ENCODE data around the gene OLFML2B. TPM values are rescaled to one million over a fixed set of nuclear protein-coding genes. Genes with fewer than 3 reads are reported as not detected.

The OLFML2B gene
- polyA plus RNA-seq, 1 of the 3 experiments (the other 2 are of a cell fraction): 7.3 TPM

DNA sequence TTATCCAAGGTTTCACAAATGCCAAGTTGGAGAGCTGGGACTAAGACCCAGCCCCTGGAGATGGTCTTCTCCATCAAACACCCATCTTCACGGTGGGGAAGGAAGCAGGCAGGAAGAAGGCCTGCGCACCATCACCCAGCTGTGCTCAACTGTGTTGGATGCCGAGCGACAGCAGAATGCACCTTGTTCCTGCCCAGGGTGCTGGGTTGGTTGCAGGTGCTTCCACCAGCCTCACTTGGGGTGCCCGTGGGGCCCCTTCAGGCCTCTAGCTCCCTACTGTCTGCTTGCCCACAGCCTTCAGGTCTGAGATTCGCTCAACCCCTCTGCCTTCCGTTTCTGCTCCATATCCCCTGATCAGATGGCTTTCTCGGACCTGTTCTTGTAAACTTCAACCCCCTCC is 42.5 kb downstream of the OLFML2B start (continued):
- no peak for TF ChIP-seq SIN3A (IDR thresholded peaks at IDR 0.05; ENCODE audit: borderline replicate concordance, low read depth, low read length)

DNA sequence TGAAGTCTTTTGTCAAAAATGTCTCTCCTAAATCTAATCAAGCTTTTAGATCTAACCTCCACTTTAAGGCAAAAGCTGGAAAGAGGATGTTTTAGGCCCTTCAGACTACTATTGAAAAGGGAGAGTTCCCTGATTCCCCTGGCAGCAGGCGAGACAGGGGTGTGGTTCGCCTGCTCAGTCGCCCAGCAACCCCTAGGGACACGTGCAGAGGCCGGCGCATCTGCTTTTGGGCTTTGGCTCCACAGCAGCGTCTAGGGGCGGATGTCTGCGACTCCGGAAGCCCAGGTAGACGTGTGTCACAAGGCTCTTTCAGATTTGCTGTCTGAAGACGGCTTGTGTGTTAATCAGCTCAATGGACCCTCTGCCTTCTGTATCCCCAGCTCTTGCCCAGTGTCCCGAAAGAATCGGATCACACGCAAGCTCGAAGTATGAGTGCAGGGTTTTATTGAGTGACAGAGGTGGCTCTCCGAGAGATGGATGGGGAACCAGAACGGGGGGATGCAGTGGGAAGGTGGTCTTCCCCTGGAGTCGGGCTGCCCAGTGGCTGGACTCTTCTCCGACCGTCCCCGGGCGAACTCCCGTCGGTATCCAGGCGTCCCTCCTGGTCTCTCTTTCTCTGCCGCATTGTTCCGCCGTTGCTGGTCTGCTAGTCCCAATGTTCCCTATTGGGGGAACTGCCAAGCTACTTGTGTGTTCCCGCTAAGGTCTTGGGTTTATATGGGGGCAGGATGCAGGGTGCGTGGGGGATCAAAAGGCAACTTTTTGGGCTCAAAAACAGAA is 45.5 kb downstream of the OLFML2B start:
- no peak overlapping the region for H3K27ac ChIP-seq (ENCODE audit: low read depth in 2 of 2, low read length in 1 of 2)
- H3K27me3 ChIP-seq (ENCODE audit: insufficient read depth): no peaks in the 10 kb centered on the region
- 89% methylated on average over 29 of the region's 31 CpGs for WGBS (ENCODE audit: low lambda C conversion rate)
- ChIA-PET POLR2A (no interaction called here), CTCF (interaction anchor here (0.6 to 1.7 kb wide), 2 partner anchors 8 to 271 kb away, joined by 4 read pairs; no protein-coding TSS in a partner anchor)
- no peak overlapping the region for H3K9ac ChIP-seq
- TF ChIP-seq TAF1 (IDR thresholded peaks at IDR 0.05; ENCODE audit: borderline replicate concordance, low read depth, low read length): no peak
- TF ChIP-seq RFX5 (IDR thresholded peaks at IDR 0.05; ENCODE audit: low read length): no peak
- TF ChIP-seq EZH2phosphoT487 (IDR thresholded peaks at IDR 0.05; ENCODE audit: borderline replicate concordance, low read depth): no peak
- no peak for TF ChIP-seq YY1 (IDR thresholded peaks at IDR 0.05; ENCODE audit: low read depth)
- no peak for TF ChIP-seq TEAD4 (IDR thresholded peaks at IDR 0.05; ENCODE audit: borderline replicate concordance, insufficient read depth)
- no peak for TF ChIP-seq MXI1 (IDR thresholded peaks at IDR 0.05; ENCODE audit: low read depth, low read length)
- no peak for TF ChIP-seq CHD2 (IDR thresholded peaks at IDR 0.05; ENCODE audit: low read length, partially characterized antibody)
- TF ChIP-seq, protein P1, sequence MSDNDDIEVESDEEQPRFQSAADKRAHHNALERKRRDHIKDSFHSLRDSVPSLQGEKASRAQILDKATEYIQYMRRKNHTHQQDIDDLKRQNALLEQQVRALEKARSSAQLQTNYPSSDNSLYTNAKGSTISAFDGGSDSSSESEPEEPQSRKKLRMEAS (IDR thresholded peaks at IDR 0.05; ENCODE audit: low read depth): no peak
- no peak for TF ChIP-seq POLR2AphosphoS5 (IDR thresholded peaks at IDR 0.05; ENCODE audit: low read depth, low read length)
- no peaks in the 10 kb centered on the region for H4K20me1 ChIP-seq (ENCODE audit: insufficient read depth)
- peaks cover 0 to 2% of the 10 kb centered on the region in 2 experiments; a peak in 1 of 4 replicates for H3K4me1 ChIP-seq (ENCODE audit: control insufficient read depth in 1 of 2, insufficient read depth in 2 of 2, low read depth in 1 of 2, low read length in 1 of 2)
- no peak for DNase-seq
- no peaks in the 10 kb centered on the region for H3K79me2 ChIP-seq (ENCODE audit: insufficient read depth)
- H2AFZ ChIP-seq (ENCODE audit: low read depth): no peak overlapping the region
- no peaks in the 10 kb centered on the region for H3F3A ChIP-seq (replicated peaks; ENCODE audit: insufficient read depth)
- no peak overlapping the region for H3K4me3 ChIP-seq (ENCODE audit: low read depth in 2 of 2, low read length in 1 of 2)
- H3K9me2 ChIP-seq: no peaks in the 10 kb centered on the region
- H3K4me2 ChIP-seq: no peak overlapping the region
- H3K36me3 ChIP-seq (replicated peaks in 1 of 2; ENCODE audit: control insufficient read depth in 1 of 2, insufficient read depth in 2 of 2, low read length in 1 of 2): no peaks in the 10 kb centered on the region
- no peaks in the 10 kb centered on the region for H3K9me3 ChIP-seq

DNA sequence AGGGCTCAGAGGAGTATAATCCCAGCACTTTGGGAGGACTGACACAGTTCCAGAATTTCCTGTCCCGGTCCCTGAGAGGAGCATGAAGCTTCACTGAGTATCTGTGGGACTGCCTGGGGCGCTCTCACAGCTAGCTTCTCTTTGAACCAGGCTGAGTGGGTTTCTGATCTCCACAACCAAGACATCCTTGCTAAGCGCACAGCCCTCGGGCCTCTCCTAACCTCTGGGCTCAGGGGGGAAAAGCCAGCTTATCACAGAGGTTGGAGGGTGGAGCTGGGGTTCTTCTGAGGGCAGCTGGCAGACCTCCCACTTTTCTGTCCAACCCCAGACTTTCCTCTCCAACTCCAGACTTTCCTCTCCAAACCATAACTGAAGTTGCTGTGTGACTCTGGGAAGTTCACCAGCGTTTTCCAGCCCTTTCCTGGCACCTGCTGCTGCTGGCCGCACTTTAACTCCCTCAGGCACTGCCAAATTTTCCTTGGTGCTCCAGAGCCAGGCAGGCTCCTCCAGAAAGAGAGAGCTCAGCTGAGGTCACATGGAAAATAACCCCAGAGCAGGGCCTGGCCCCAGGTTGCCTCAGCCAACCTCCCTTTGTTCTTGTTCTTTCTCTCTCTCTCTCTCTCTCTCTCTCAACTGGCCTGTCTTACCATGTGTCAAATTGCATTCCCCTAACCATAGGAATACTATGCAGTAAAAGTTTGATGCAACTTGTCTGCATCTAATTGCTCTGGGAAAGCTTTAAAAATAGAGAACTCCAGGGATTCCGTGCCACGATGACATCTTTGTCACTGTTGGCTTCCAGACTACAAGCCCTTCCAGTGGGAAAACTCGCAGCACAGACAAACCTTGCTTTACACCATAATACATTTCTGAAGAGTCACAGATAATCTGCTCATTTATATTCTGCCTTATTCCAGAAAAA is 49.5 kb downstream of the OLFML2B start:
- Histone ChIP-seq H3K27me3 (ENCODE audit: insufficient read depth) (no peaks in the 10 kb centered on the region), H3K4me1 (ENCODE audit: control insufficient read depth in 1 of 2, insufficient read depth in 2 of 2, low read depth in 1 of 2, low read length in 1 of 2) (peaks cover 0 to 2% of the 10 kb centered on the region in 2 experiments; a peak in 1 of 4 replicates), H3F3A (replicated peaks; ENCODE audit: insufficient read depth) (no peaks in the 10 kb centered on the region), H3K27ac (ENCODE audit: low read depth in 2 of 2, low read length in 1 of 2) (no peak overlapping the region), H3K4me2 (no peak overlapping the region), H2AFZ (ENCODE audit: low read depth) (no peak overlapping the region), H3K79me2 (ENCODE audit: insufficient read depth) (no peaks in the 10 kb centered on the region), H4K20me1 (ENCODE audit: insufficient read depth) (no peaks in the 10 kb centered on the region), H3K9me3 (no peaks in the 10 kb centered on the region), H3K36me3 (replicated peaks in 1 of 2; ENCODE audit: control insufficient read depth in 1 of 2, insufficient read depth in 2 of 2, low read length in 1 of 2) (no peaks in the 10 kb centered on the region), H3K9ac (no peak overlapping the region), H3K4me3 (ENCODE audit: low read depth in 2 of 2, low read length in 1 of 2) (no peak overlapping the region), H3K9me2 (no peaks in the 10 kb centered on the region)
- POLR2A ChIA-PET: no interaction called here
- no peak for DNase-seq
- CTCF ChIA-PET: interaction anchor here (0.6 to 1.5 kb wide), 3 partner anchors 19 to 1663 kb away, joined by 3 read pairs; no protein-coding TSS in a partner anchor
- 89% methylated on average over 7 of the region's 9 CpGs for WGBS (ENCODE audit: low lambda C conversion rate)
- TF ChIP-seq FOXM1 (IDR thresholded peaks at IDR 0.05; ENCODE audit: low read depth) (no peak), TAF1 (IDR thresholded peaks at IDR 0.05; ENCODE audit: borderline replicate concordance, low read depth, low read length) (no peak), RFX5 (IDR thresholded peaks at IDR 0.05; ENCODE audit: low read length) (no peak), POLR2AphosphoS5 (IDR thresholded peaks at IDR 0.05; ENCODE audit: low read depth, low read length) (no peak), ELF1 (IDR thresholded peaks at IDR 0.05) (no peak)
- TF ChIP-seq, protein P2, sequence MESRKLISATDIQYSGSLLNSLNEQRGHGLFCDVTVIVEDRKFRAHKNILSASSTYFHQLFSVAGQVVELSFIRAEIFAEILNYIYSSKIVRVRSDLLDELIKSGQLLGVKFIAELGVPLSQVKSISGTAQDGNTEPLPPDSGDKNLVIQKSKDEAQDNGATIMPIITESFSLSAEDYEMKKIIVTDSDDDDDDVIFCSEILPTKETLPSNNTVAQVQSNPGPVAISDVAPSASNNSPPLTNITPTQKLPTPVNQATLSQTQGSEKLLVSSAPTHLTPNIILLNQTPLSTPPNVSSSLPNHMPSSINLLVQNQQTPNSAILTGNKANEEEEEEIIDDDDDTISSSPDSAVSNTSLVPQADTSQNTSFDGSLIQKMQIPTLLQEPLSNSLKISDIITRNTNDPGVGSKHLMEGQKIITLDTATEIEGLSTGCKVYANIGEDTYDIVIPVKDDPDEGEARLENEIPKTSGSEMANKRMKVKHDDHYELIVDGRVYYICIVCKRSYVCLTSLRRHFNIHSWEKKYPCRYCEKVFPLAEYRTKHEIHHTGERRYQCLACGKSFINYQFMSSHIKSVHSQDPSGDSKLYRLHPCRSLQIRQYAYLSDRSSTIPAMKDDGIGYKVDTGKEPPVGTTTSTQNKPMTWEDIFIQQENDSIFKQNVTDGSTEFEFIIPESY (IDR thresholded peaks at IDR 0.05; ENCODE audit: borderline replicate concordance, low read depth): no peak
- TF ChIP-seq, protein P3, sequence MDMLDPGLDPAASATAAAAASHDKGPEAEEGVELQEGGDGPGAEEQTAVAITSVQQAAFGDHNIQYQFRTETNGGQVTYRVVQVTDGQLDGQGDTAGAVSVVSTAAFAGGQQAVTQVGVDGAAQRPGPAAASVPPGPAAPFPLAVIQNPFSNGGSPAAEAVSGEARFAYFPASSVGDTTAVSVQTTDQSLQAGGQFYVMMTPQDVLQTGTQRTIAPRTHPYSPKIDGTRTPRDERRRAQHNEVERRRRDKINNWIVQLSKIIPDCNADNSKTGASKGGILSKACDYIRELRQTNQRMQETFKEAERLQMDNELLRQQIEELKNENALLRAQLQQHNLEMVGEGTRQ (IDR thresholded peaks at IDR 0.05; ENCODE audit: borderline replicate concordance, low read depth, low read length): no peak
- TF ChIP-seq, protein P4, sequence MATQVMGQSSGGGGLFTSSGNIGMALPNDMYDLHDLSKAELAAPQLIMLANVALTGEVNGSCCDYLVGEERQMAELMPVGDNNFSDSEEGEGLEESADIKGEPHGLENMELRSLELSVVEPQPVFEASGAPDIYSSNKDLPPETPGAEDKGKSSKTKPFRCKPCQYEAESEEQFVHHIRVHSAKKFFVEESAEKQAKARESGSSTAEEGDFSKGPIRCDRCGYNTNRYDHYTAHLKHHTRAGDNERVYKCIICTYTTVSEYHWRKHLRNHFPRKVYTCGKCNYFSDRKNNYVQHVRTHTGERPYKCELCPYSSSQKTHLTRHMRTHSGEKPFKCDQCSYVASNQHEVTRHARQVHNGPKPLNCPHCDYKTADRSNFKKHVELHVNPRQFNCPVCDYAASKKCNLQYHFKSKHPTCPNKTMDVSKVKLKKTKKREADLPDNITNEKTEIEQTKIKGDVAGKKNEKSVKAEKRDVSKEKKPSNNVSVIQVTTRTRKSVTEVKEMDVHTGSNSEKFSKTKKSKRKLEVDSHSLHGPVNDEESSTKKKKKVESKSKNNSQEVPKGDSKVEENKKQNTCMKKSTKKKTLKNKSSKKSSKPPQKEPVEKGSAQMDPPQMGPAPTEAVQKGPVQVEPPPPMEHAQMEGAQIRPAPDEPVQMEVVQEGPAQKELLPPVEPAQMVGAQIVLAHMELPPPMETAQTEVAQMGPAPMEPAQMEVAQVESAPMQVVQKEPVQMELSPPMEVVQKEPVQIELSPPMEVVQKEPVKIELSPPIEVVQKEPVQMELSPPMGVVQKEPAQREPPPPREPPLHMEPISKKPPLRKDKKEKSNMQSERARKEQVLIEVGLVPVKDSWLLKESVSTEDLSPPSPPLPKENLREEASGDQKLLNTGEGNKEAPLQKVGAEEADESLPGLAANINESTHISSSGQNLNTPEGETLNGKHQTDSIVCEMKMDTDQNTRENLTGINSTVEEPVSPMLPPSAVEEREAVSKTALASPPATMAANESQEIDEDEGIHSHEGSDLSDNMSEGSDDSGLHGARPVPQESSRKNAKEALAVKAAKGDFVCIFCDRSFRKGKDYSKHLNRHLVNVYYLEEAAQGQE (IDR thresholded peaks at IDR 0.05; ENCODE audit: low read depth, low read length): no peak

Measured in SK-N-SH (cell line).